Lower leg skin (tissue), 3 donors: Measurements from ENCODE around the gene KCTD13.

ENCODE experiments used
- CTCF ChIP-seq, 3 donors: fragments of 450-650 bp; IDR thresholded peaks; one replicate each; pipeline ENCODE4 v1.5.1; 2016; ENCODE audit warnings: antibody characterized with exemption in 3 of 3, mild to moderate bottlenecking in 3 of 3, moderate library complexity in 2 of 3
- POLR2A ChIP-seq, 2 donors: fragments of 450-650 bp; IDR thresholded peaks; one replicate each; pipeline ENCODE4 v1.6.1; 2016 to 2017; ENCODE audit warnings: antibody characterized with exemption in 2 of 2, mild to moderate bottlenecking in 1 of 2, moderate library complexity in 1 of 2

- TF ChIP-seq CTCF (IDR thresholded peaks at IDR 0.05) (no peak), POLR2A (IDR thresholded peaks at IDR 0.05) (no peak)
These were observed 14.4 kb downstream of the KCTD13 start for GRCh38 chr16:29911676-29912010.
